ENCODE data around the gene SLC39A10. TPM values are rescaled to one million over a fixed set of nuclear protein-coding genes. Genes with fewer than 3 reads are reported as not detected.
"Not testable (repeated sequence)": the region's sequence is repeated elsewhere in the genome, so short reads cannot be mapped to it uniquely, and the experiment has no call there.

SLC39A10 gene
- total RNA-seq, 1 donor from 2014 or later: 8.6 TPM

DNA sequence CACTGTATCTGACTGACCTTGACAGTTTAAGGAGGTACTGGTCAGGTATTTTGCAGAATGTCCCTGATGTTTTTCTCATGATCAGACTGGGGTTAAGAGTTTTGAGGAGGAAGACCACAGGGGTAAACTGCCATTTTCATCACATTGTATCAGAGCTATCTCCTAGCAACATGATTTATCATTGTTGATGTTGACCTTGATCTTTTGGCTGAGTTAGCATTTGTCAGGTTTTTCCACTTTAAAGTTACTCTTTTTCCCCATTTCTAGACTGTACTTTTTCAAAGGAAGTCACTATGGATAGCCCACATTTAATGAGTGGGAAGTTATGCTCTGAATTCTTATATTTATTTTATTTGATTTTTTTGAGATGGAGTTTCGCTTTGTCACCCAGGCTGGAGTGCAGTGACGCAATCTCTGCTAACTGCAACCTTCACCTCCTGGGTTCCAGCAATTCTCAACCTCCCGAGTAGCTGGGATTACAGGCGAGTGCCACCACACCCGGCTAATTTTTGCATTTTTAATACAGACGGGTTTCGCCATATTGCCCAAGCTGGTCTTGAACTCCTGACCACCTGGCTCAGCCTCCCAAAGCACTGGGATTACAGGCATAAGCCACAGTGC lies 17.7 kb upstream of the SLC39A10 start:
- intact Hi-C loops (cut with micrococcal nuclease): no loop called here
- DNase-seq: no peak
- Histone ChIP-seq H3K36me3 (no peaks in the 10 kb centered on the region), H3K27ac (replicated peaks) (no peak overlapping the region), H3K4me1 (no peaks in the 10 kb centered on the region), H3K9me3 (replicated peaks) (no peaks in the 10 kb centered on the region), H3K27me3 (ENCODE audit: low read depth) (no peaks in the 10 kb centered on the region), H3K4me3 (no peak overlapping the region)
- TF ChIP-seq, protein P1, sequence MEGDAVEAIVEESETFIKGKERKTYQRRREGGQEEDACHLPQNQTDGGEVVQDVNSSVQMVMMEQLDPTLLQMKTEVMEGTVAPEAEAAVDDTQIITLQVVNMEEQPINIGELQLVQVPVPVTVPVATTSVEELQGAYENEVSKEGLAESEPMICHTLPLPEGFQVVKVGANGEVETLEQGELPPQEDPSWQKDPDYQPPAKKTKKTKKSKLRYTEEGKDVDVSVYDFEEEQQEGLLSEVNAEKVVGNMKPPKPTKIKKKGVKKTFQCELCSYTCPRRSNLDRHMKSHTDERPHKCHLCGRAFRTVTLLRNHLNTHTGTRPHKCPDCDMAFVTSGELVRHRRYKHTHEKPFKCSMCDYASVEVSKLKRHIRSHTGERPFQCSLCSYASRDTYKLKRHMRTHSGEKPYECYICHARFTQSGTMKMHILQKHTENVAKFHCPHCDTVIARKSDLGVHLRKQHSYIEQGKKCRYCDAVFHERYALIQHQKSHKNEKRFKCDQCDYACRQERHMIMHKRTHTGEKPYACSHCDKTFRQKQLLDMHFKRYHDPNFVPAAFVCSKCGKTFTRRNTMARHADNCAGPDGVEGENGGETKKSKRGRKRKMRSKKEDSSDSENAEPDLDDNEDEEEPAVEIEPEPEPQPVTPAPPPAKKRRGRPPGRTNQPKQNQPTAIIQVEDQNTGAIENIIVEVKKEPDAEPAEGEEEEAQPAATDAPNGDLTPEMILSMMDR (IDR thresholded peaks at IDR 0.05; ENCODE audit: borderline replicate concordance): no peak

DNA sequence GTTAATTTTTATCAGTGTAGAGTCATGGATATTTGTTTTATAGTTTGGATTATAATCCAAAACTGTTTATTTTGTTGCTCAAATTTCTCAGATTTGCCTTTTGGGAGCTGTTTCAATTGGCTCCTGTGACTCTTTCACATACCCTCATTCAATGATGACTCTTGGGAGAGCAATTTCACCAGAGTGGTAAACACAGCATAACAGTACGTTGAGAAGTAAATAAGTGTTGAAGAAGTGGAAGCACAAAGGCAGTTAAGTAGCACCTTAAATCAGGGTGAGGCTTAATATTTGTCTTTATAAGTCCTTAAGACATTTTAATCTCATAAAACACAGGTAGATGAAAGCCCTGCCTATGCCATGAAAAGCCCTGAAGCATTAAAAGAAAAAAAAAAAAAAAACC lies 17.1 kb upstream of the SLC39A10 start:
- Histone ChIP-seq H3K36me3 (no peaks in the 10 kb centered on the region), H3K27ac (replicated peaks) (no peak overlapping the region), H3K27me3 (ENCODE audit: low read depth) (no peaks in the 10 kb centered on the region), H3K9me3 (replicated peaks) (no peaks in the 10 kb centered on the region), H3K4me3 (no peak overlapping the region), H3K4me1 (no peaks in the 10 kb centered on the region)
- TF ChIP-seq, protein P1 (IDR thresholded peaks at IDR 0.05; ENCODE audit: borderline replicate concordance): no peak
- DNase-seq: no peak
- intact Hi-C loops (cut with micrococcal nuclease): no loop called here

DNA sequence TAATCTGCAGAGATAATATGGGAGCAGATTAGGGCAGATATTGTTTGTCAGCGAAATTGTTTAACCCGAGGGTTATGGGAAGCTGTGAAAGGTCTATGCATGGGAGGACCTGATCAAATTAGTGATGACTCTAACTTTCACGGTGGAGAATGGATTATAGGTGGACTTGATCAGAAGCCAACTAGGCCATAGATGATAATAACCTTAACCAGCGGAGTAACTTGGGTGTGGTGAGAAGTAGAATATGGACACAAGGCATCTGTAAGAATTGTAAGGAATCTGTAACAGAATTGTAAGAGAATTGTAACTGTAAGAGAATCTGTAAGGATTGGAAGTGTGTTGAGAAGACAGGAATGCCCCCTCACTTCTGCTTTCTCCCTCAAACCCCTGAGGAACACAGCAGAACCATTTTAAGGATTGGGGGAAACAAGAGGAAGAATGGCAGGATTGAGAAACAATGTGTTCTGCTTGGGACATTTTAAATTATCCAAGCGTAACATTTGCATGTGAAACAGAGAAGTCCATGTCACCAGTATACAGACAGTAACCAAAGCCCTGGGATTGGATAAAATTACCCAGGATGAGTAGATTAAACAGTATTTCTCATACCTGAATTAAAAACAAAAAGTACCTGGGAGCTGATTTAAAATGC lies 14.9 kb upstream of the SLC39A10 start:
- no peak overlapping the region for H3K4me3 ChIP-seq
- H3K9me3 ChIP-seq (replicated peaks): no peaks in the 10 kb centered on the region
- H3K36me3 ChIP-seq: no peaks in the 10 kb centered on the region
- H3K27ac ChIP-seq (replicated peaks): no peak overlapping the region
- no peak for DNase-seq
- H3K4me1 ChIP-seq: no peaks in the 10 kb centered on the region
- intact Hi-C loops (cut with micrococcal nuclease): no loop called here
- TF ChIP-seq, protein P1 (IDR thresholded peaks at IDR 0.05; ENCODE audit: borderline replicate concordance): no peak
- no peaks in the 10 kb centered on the region for H3K27me3 ChIP-seq (ENCODE audit: low read depth)

DNA sequence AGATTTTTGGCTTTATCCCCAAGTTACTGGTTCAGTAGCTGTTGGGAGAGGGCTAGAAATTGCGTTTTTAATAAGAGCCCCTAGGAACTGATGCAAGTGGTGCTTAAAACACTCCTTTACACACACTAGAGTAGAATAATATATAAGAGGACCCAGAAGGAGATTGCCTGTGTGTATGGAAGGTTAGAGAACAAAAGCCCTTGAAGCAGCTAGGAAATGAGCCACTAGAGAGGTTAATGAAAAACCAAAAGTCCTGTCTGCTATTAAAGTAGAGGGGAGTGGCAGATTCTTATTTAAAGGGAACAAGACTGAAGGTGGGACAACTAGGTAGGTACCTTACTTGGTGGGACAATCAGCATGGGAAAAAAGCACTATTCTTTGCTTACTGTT lies 14.4 kb upstream of the SLC39A10 start:
- Histone ChIP-seq H3K4me1 (no peaks in the 10 kb centered on the region), H3K27me3 (ENCODE audit: low read depth) (no peaks in the 10 kb centered on the region), H3K27ac (replicated peaks) (no peak overlapping the region), H3K9me3 (replicated peaks) (no peaks in the 10 kb centered on the region), H3K36me3 (no peaks in the 10 kb centered on the region), H3K4me3 (no peak overlapping the region)
- intact Hi-C loops (cut with micrococcal nuclease): no loop called here
- TF ChIP-seq, protein P1 (IDR thresholded peaks at IDR 0.05; ENCODE audit: borderline replicate concordance): no peak
- DNase-seq: no peak

DNA sequence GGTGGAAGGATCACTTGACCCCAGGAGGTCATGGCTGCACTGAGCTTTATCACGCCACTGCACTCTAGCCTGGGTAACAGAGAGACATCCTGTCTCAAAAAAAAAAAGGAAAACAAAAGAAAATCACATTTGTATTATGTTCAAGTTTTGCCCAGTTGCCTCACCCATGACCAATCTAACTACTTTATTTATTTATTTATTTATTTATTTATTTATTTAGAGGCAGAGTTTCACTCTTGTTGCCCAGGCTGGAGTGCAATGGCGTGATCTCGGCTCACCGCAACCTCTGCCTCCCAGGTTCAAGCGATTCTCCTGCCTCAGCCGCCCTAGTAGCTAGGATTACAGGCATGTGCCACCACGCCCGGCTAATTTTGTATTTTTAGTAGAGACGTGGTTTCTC lies 12.3 kb upstream of the SLC39A10 start:
- H3K27me3 ChIP-seq (ENCODE audit: low read depth); H3K27ac ChIP-seq (replicated peaks); H3K9me3 ChIP-seq (replicated peaks); H3K4me3 ChIP-seq; intact Hi-C loops (cut with micrococcal nuclease); H3K4me1 ChIP-seq; H3K36me3 ChIP-seq; DNase-seq: not testable (repeated sequence)

DNA sequence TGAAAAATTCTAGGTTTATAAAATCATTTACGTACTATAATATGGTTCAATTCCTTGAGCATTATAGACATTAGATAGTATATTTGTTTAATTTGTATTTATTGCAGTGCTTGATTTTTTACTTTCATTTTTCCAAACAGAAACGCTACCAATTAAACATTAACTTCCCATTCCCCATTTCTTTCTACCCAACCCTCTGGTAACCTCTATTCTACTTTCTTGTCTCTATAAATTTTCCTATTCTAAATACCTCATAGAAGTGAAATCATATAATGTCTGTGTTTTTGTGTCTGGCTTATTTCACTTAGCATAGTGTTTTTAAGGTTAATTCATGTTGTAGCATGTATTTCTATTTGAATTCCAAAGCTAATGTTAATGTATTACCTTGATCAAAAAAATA lies 11.6 kb upstream of the SLC39A10 start:
- DNase-seq: no peak
- no peaks in the 10 kb centered on the region for H3K4me1 ChIP-seq
- no peak overlapping the region for H3K4me3 ChIP-seq
- H3K27me3 ChIP-seq (ENCODE audit: low read depth): no peaks in the 10 kb centered on the region
- TF ChIP-seq, protein P1 (IDR thresholded peaks at IDR 0.05; ENCODE audit: borderline replicate concordance): no peak
- no peaks in the 10 kb centered on the region for H3K9me3 ChIP-seq (replicated peaks)
- H3K36me3 ChIP-seq: no peaks in the 10 kb centered on the region
- H3K27ac ChIP-seq (replicated peaks): no peak overlapping the region
- intact Hi-C loops (cut with micrococcal nuclease): no loop called here

Data from left ventricle myocardium inferior (tissue), 1 donor.